AG04449 (cell line): Measurements from ENCODE around the gene ST3GAL4.

Source experiments
- CTCF ChIA-PET: fragments of 350-600 bp; formaldehyde crosslinking; extraction: SDS; loops from one replicate; lab custom pipeline; 2021; ENCODE audit warnings: antibody characterized with exemption; lab: Yijun Ruan, JAX
- POLR2A ChIA-PET: fragments of 400-600, 350-600 bp; formaldehyde crosslinking; extraction: SDS; loops from one replicate; lab custom pipeline; 2020; ENCODE audit warnings: antibody characterized with exemption, inconsistent platforms; lab: Yijun Ruan, JAX
- DNase-seq: peaks from one replicate; pipeline ENCODE4 v3.0.0-alpha.2; 2010; ENCODE audit warnings: low read depth, low spot score
- H3K4me3 ChIP-seq: 2 replicates; pipeline ENCODE4 v1.5.1; 2011; ENCODE audit warnings: low read depth, mild to moderate bottlenecking, control low read depth, low read length
- TF ChIP-seq, protein P1 (sequence below): IDR thresholded peaks from one replicate; pipeline ENCODE4 v1.5.1; 2011; ENCODE audit warnings: mild to moderate bottlenecking, moderate library complexity, low read length, control low read depth, inconsistent platforms; ENCODE audit not compliant: insufficient read depth; ENCODE audit errors: missing control alignments

ST3GAL4 gene

DNA sequence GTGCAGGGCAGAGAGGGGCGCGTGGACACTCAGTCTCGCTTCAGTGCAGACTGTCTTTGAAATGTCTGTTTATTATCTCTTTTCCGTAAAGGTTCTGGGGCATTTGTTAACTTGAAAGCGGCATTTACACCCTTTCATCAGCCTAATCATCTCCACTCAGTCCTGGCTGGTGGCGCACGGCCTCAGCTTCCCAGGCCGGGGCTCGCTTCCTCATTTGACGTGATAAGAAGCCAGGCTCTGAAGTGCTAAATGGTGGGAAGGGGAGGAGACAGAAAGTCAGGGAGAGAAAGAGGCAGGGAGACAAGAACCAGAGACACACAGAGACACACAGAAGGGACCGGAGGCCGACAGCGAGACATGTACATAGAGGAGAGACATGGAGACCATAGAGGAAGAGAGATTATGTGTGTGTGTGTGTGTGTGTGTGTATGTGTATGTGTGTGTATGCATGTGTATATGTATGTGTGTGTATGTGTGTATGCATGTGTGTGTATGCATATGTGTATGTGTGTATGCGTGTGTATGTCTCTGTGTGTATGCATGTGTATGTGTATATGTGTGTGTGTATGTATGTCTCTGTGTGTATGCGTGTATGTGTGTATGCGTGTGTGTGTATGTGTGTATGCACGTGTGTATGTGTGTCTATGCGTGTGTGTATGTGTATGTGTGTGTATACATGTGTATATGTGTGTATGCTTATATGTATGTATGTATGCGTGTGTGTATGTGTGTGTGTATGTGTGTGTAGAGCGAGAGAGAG, 101.5 kb downstream of the ST3GAL4 start:
- TF ChIP-seq, protein P1, sequence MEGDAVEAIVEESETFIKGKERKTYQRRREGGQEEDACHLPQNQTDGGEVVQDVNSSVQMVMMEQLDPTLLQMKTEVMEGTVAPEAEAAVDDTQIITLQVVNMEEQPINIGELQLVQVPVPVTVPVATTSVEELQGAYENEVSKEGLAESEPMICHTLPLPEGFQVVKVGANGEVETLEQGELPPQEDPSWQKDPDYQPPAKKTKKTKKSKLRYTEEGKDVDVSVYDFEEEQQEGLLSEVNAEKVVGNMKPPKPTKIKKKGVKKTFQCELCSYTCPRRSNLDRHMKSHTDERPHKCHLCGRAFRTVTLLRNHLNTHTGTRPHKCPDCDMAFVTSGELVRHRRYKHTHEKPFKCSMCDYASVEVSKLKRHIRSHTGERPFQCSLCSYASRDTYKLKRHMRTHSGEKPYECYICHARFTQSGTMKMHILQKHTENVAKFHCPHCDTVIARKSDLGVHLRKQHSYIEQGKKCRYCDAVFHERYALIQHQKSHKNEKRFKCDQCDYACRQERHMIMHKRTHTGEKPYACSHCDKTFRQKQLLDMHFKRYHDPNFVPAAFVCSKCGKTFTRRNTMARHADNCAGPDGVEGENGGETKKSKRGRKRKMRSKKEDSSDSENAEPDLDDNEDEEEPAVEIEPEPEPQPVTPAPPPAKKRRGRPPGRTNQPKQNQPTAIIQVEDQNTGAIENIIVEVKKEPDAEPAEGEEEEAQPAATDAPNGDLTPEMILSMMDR: no peak
- no peak overlapping the region for H3K4me3 ChIP-seq
- no peak for DNase-seq
- CTCF ChIA-PET: interaction anchor here (12.8 kb wide), 1 partner anchor 24 kb away, joined by 135 read pairs; no protein-coding TSS in a partner anchor
- POLR2A ChIA-PET: no interaction called here

DNA sequence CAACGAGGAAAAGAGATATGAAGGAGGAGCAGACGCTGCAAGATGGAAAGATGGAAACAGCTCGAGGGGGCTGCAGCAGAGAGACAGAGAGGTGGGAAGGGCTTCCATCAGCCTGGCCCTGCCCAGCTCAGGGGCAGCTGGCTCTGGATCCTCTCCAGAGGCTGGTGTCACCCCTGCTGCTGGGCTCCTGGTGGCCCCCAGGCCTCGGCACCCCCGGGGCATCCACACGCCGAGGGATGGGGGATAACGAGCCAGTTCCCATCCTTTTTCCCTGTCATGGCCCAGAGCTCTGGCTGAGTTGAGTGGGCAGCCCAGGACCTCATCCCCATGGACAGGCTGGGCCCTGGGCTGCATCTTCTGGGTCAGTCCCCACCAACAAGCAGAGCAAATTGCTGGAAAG, 102.3 kb downstream of the ST3GAL4 start:
- no peak overlapping the region for H3K4me3 ChIP-seq
- ChIA-PET CTCF (interaction anchor here (1.5 to 12.8 kb wide), 2 partner anchors 15 to 23 kb away, joined by 3 to 135 read pairs; no protein-coding TSS in a partner anchor), POLR2A (no interaction called here)
- TF ChIP-seq, protein P1: no peak
- no peak for DNase-seq

DNA sequence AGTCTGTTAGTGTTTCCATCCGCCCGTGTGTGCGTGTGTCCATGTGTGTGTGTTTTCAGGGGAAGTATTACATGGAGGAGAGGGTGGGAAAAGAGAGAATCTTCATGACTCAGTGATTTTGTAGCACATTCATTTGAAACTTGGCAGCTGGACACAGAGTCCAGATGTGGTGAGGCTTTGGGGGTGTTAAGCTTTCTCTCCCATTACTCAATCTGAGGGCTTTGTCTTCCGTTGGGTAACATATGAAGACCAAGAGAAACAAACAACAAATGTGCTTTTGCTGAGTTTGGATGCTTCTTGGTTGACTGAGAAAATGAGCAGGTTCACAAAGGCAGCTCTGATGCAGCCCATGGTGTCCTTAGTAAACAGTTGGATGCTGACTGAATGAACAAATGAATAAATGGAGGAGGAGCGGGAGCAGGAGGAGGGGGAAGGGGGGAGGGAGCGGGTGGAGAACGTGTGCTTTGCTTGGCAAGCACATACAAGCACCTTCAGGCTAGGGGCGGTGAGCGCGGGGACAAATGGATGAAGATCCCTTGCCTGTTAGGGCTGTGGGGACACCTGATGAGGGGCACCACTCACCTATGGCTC, 104.3 kb downstream of the ST3GAL4 start:
- ChIA-PET CTCF (interaction anchor here (0.8 to 12.8 kb wide), 7 partner anchors 9 to 531 kb away, joined by 3 to 135 read pairs (median 4); no protein-coding TSS in a partner anchor), POLR2A (no interaction called here)
- H3K4me3 ChIP-seq: no peak overlapping the region
- peak; percentile 10 for DNase-seq
- TF ChIP-seq, protein P1: no peak

DNA sequence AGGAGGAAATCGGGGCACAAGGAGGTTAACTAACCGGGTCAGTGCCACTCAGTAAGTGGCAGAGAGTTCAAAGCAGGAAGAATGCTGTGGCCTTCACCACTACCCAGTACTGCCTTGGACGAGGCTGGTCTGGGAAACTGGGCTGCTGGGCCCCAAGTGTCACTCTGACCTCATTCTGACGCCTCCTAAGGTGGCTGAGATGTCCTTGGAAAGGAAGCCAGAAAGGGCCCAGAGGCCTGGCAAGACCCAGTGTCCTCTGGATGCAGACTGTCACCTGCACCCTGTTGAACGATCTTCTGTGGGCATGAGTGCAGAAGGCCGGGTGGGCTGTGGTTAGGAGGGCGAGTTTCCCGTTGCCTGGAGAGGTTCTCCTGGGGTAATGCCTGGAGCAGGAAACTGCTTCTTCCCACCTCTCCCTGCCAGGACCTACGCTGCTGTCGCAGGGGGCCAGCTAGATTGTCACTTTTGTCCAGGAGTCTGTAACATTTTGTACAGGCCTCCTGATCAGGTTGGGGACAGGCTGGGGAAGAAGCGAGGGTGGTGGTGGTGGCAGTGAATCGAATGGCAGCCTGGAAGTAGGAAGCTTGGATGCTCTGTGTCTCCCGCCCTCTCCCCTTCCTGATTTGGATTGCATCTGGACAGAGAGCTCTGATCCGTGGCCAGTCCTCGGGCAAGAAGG, 105.1 kb downstream of the ST3GAL4 start:
- TF ChIP-seq, protein P1: no peak
- no peak for DNase-seq
- ChIA-PET CTCF (interaction anchor here (2.0 to 12.8 kb wide), 2 partner anchors 19 to 20 kb away, joined by 6 to 135 read pairs; no protein-coding TSS in a partner anchor), POLR2A (no interaction called here)
- no peak overlapping the region for H3K4me3 ChIP-seq

DNA sequence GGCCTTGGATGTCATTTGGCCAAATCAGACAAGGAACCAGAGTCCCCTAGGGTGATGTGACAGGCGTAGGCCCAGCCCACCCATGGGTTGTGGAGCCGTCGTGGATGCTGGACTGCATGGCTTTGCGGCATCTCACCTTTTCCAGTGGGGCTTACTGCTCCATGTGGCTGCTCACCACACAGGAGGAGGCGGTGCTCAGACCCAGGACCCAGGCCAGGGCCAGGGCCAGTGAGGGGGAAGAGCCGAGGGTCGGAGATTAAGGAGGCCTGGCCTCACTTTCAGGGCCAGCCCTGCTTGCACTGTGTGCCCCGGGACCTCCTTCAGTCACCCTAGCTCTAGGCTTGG, 105.6 kb downstream of the ST3GAL4 start:
- CTCF ChIA-PET: interaction anchor here (1.3 to 12.8 kb wide), 3 partner anchors 19 to 151 kb away, joined by 5 to 135 read pairs (median 6); no protein-coding TSS in a partner anchor

More for the DNA sequence above, 105.6 kb downstream of the ST3GAL4 start:
- TF ChIP-seq, protein P1: no peak
- POLR2A ChIA-PET: no interaction called here
- H3K4me3 ChIP-seq: no peak overlapping the region
- no peak for DNase-seq
